HL-60/S4 (cell line): Measurements from ENCODE around the gene CIRBP.

ENCODE experiments used
- in situ Hi-C: fragments of 300-500 bp; cut with MboI; formaldehyde crosslinking; loops from 2 replicates; pipeline ENCODE4 v1.14.3; 2022; ENCODE audit warnings: low sequenced_read_pairs

CIRBP gene

GRCh38 chr19:1269065-1269477 lies at the start of gene CIRBP:
Gene CIRBP (plus strand): TSS chr19:1269332. CDS start chr19:1270934, 1,602 bp downstream.
- in situ Hi-C loops = no loop called here

- in situ Hi-C loops = no loop called here
These were observed 49.2 kb upstream of the CIRBP start for GRCh38 chr19:1219786-1220476.

- in situ Hi-C loops = no loop called here
These were observed 48.6 kb upstream of the CIRBP start for GRCh38 chr19:1220477-1220930.

- in situ Hi-C loops = no loop called here
These were observed 47.9 kb upstream of the CIRBP start for GRCh38 chr19:1220976-1221903.

- in situ Hi-C loops = no loop called here
These were observed 47.3 kb upstream of the CIRBP start for GRCh38 chr19:1221904-1222255.

GRCh38 chr19:1222394-1222793 lies 46.7 kb upstream of the CIRBP start:
- in situ Hi-C loops = no loop called here

GRCh38 chr19:1223018-1223855 lies 45.9 kb upstream of the CIRBP start:
- in situ Hi-C loops = no loop called here

GRCh38 chr19:1224047-1224825 lies 44.9 kb upstream of the CIRBP start:
- in situ Hi-C loops = no loop called here

GRCh38 chr19:1224847-1225246 lies 44.3 kb upstream of the CIRBP start:
- in situ Hi-C loops = no loop called here

GRCh38 chr19:1225440-1226226 lies 43.5 kb upstream of the CIRBP start:
- in situ Hi-C loops = no loop called here

- in situ Hi-C loops = no loop called here
These were observed 43.0 kb upstream of the CIRBP start for GRCh38 chr19:1226227-1226518.

GRCh38 chr19:1226522-1227303 lies 42.4 kb upstream of the CIRBP start:
- in situ Hi-C loops = no loop called here

- in situ Hi-C loops = no loop called here
These were observed 41.7 kb upstream of the CIRBP start for GRCh38 chr19:1227304-1228054.

- in situ Hi-C loops = no loop called here
These were observed 40.8 kb upstream of the CIRBP start for GRCh38 chr19:1228161-1228957.

GRCh38 chr19:1229056-1229923 lies 39.8 kb upstream of the CIRBP start:
- in situ Hi-C loops = no loop called here

- in situ Hi-C loops = no loop called here
These were observed 39.0 kb upstream of the CIRBP start for GRCh38 chr19:1229924-1230782.
